CD4-positive, alpha-beta T cell treated with Interleukin-12 subunit alpha and Interleukin-12 subunit beta, for 1 hour (primary cell): ENCODE data around the gene LRP4.

ENCODE experiments used
- DNase-seq: peaks from one replicate; pipeline ENCODE4 v3.0.0-alpha.2; 2020

The LRP4 gene

DNA sequence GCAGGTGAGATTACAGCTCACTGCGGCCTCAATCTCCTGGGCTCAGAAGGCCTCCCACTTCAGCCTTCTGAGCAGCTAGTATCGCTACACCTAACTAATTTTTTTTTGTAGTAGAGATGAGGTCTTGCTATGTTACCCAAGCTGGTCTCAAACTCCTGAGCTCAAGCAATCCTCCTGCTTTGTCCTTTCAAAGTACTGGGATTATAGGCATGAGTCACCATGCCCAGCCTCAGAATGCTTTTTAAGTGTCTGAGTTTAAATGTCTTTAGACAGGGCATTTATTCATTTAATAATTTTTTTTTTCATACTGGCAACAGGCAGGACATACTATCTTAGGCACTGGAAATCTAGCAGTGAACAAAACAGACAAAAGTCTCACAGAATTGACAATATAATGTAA is 27.7 kb downstream of the LRP4 start:
- DNase-seq: no peak

DNA sequence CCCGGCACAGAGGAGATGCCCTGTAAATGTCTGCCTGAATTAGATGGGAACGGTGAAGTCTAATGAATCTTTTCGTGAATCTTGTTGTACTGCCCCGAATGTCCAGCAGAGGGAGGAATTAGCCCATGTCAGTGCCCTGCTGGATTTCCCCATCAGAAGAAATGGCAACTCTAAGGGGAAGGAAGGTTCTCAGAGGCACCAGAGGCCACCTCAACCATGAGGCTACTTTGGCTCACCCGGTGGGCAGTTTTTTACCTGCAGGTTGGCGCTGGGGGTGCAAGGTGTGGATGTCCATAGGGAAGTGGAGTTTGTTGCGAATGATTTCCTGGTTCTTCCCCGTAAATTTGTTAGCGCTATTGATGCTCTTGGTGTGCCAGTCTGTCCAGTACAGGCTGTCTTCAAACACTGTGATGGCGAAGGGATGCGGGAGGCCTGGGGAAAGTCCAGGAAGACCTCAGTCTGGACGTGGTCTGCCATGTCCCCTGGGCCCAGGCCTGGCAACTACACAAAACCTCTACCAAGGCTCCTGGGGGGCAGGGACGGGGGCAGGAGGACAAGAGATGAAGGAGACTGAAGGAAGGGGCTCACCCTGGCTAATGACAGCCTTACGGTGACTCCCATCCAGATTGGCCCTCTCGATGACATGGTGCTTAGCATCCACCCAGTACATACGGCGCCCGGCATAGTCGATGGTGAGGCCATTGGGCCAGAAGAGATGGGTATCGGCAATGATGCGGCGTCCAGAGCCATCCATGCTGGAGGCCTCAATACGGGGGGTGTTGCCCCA is 28.5 kb downstream of the LRP4 start:
- DNase-seq: peak; percentile 75

DNA sequence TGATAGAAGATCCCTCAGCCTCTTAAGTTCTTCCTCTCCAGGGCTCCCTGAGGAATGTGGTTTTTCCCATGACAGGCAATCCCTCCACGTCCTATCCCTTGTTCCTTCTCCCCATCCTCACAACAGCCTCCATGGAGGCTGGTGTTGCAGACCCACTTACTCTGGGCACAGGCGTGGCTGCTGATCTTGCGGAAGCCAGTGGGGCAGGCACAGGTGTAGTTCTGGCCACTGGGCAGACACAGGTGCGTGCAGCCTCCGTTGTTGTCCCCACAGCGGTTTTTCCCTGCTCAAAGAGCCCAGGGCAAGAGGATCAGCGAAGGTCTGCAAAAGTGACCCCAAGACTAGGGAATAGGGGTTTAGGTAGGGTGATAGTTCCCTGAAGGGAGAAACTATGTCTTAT is 29.1 kb downstream of the LRP4 start:
- no peak for DNase-seq

DNA sequence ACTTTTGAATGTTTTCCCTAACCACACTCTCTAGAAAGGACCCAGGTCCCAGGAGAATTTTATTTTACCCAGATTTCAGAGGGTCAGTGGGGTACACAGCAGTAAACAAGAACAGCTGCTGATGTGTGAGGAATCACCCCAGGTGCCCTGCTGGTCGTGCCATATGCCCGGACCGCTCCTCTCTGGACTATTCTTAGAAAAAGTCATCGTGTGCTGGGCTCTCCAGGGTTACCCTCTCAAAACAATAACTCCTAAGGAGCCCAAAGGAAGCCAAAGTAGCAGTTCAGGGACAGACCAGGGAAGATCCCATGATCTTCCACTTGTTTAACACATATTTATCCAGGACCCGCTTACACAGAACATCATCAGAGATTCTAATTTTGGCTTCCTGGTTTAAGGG is 29.7 kb downstream of the LRP4 start:
- no peak for DNase-seq

DNA sequence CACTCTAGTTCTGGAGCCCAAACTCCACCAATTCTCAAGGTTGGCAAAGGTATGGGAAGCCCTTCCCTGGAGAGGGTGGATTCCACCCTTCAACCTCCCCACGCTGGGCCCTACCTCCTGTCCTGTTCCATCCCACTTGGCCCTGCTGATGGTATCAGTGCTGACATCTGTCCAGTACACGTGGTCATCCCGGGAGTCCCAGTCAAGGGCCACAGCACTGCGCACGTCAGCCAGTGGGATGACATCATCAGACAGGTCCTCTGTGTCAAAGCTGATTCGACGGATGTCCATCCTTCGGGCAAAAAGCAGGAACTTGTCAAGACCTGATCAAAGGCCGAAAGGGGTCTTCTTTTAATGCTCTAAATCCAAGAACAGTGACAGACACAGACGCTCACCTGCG is 32.1 kb downstream of the LRP4 start:
- no peak for DNase-seq

DNA sequence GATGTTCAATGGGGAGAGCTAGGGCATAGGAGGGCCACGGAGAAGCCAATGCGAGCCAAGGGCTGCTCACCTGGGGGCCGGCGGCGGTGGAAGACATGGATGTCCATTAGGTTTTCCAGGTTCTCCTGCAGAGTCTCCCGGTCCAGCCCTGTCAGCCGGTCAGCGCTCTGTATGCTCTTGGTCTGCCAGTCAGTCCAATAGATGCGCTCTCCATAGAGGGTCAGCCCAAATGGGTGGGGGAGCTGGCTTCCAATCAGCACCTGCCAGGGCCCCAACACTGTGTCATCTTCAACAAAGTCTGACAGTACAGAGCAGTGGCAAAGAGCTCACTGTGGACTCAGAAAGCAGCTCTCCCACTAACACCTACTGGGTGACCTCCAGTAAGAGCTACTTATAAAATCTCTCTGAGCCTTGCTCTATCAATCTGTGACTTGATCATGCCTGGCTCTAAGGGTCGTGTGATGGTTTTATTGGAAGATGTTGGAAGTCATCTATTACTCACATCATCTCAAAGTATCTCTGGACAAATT is 39.2 kb downstream of the LRP4 start:
- no peak for DNase-seq

DNA sequence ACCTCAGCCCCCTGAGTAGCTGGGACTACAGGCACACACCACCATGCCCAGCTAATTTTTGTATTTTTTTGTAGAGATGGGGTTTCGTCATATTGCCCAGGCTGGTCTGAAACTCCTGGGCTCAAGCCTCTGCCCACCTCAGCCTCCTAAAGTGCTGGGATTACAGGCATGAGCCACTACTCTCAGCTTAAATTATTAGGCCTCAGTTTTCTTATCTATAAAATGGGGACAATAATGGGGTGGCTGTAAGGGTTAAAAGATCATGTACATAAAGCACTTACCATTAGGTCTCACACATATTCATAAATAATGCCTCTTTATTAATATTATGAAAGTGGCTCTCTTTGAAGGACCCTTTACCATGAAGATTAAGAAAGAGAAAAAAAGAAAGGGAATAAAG is 40.8 kb downstream of the LRP4 start:
- DNase-seq: no peak

DNA sequence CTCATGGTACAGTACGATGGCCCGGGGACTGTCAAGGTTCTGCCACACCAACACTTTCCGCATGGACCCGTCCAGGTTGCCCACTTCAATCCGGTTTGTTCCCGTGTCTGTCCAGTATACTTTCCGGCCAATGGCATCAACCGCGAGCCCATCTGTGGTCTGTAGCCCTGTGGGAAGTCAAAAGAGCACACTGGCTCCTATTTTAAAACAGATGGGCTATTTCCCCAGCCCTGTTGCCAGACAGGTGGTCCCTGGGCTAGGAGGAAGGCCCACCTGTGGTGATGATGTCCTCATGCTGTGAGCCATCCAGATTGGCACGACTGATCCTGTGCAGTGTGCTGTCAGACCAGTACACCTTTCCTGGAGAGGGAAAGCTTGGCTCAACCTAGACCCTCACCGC is 41.9 kb downstream of the LRP4 start:
- DNase-seq: no peak

DNA sequence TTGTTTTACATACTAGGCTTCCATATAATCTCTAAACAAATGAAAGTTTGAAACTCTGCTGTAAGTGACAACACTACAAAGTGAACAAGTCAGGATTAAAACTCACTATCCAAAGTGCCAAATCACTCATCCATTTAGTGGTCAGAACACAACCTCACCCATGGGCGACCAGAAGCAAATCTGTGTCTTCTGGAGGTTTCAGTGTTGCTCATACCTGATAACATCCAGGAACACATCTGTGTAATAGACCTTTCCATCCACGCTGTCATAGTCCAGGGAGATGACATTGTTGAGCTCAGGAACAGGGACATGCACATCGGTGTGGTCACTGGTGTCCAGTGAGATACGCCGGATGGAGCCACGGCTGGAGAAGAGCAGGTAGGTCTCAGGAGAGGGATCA is 43.8 kb downstream of the LRP4 start:
- no peak for DNase-seq

DNA sequence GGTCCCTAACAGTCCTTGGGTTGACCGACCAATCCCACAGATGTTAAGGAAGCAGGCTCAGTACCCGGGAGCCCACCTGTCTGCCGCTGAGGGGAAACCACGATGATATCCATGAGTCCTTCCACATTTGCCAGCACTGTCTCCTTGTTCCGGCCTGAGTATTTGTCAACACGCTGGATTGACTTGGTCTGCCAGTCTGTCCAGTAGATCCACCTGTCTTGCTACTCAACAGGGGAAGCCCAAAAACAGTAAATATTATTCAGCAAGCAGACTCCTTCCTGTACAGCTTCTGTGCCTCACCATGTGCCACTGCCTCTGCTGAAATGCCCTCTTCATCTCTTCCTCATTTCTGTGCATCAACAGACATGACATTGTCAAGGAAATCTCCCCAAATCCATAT is 49.4 kb downstream of the LRP4 start:
- no peak for DNase-seq

DNA sequence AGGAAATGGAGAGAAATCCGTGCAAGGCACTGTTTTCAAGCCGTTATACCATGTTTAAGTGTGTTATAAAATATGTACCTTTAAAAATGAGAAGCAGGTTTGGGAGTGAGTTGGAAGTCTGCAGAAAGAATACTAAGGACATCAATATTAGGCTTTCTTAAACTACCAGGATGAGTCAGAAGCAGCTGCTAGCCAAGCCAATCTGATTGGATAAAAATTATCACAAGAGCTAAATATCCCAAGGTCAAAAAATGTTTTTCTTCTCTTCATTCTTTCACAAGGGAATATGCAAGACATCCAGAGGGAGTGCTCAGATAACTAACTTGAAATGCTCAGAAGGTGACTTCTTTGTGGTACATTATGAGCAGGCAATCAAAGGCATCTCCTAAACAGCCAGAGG is 53.0 kb downstream of the LRP4 start:
- DNase-seq: no peak

DNA sequence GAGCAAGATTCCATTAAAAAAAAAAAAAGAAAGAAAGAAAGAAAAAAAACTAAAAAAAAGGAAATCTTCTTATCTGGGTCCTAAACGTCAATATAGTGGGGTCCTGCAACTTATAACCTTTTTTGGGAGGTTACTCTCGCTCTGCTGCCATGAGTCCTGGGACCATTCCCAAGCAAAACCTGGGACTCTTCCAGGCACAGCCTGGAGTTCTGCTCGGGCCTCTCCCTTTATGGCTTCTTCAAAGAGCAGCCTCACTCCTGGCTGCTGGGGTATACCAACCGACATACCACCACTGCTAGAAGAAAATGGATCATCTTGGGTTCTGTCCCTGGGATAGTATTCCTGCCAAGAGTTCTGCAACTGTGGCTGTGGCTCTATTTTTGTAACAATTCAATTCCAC is 58.1 kb downstream of the LRP4 start:
- no peak for DNase-seq

DNA sequence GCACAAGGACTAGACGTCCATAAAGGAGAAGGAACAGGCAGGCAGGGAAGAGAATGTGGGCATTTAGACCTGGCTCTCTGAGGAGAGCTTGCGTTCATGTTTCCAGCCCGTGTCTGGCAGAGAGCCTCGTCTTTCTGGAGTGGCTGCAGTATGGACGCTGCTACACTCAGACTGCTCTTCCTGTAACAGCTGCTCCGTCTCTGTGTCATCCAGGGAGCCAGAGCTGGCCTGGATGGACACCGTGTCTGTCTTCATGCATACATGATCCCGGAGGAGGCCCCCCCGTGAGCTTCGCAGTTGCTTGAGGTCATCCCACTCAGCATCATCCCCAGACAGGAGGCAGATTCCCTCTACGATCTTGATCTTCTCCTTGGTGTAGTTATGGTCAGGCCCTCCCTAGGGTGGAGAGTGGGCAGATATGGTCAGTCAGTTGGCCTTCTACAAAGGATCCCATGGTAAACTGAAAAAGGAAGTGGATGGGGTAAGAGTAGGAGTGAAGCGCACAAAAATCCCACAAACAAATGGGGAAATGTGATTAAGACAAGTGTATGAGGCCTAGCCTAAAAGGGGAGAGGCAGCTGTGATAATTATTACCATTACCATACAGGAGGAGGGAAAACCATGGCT is 59.3 kb downstream of the LRP4 start:
- DNase-seq: no peak

DNA sequence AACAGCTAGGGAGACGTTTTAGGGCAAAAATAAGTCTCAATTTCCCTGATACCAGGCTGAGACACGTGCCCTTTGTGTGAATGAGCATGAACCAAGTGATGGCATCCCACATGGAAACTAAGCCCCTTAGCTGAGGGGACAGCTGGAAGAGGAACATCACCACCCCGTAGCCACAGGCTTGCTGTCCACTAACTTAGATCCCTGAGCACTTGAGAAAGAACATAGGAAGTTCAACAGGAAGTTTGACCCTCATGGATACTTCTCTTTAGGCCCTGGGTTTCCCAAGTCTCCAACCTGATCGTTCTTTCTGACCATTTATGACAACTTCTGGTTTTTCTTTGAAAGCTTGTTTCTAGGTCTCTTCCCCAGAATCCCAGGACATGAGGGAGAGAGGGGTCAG is 60.7 kb downstream of the LRP4 start:
- DNase-seq: no peak

DNA sequence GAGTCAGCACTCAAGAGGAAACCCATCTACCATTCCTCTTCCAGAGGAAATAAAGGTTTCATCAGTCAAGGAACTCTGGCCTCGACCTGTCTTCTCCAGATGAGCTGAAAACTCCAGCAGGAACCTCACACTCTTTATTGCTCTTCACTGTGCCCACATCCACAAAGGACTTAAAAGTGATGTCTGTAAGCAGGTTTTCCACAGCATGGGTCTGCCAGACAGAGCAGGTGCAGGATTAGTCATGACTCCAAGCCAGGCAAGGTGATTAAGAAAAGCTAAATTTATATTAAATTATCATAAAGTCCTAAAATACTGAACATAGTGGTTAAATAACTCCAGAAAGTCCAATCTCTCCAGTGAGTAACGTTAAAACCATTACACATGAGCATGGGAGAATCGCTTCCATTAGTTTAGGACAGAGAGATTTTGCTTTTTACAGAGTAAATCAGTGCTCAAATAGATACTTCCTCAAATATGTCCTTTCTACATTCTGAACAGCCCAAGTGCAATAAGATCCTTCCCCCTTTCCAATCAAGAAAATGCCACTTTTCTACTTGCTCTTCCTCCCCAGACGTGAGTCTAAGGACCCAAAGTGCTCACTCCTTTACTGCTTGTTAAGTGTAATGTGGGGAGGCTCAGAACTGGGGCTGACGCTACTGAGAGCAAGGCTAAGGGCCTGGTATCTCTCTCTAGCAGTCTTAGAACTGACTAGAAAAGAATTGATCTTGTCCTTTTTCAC is 61.6 kb downstream of the LRP4 start:
- DNase-seq: no peak

DNA sequence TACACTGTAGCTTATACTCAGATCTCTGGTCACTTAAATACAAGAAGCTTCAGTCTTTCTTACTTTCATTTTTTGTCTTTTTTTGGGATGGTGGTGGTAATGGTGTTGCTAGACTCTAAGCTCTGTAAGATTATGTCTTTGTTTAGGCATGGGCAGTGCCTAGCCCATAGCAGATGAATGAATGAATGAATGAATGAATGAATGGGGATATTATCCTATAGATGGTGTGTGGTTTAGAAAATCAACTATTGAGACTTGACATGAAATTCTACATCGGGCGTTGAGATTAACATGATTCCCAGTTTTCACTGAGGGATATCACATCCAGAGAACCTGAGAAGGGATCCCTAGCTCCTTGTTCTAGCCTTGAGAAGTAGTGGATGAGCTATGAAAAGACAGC is 62.5 kb downstream of the LRP4 start:
- no peak for DNase-seq

DNA sequence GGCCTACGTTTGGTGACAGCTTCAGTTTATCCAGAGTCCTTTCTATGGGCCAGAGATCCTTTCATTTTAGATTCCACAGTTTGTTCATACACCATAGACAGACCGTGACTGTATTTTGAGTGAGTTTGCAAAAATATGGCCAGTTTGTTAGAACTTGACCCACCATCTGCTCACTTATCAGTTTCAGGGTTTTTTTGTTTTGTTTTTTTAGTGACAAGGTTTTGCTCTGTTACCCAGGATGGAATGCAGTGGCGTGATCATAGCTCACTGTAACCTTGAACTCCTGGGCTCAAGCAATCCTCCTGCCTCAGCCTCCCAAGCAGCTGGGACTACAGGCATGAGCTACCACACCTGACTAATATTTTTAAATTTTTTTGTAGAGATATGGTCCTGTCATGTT is 63.2 kb downstream of the LRP4 start:
- DNase-seq: no peak

DNA sequence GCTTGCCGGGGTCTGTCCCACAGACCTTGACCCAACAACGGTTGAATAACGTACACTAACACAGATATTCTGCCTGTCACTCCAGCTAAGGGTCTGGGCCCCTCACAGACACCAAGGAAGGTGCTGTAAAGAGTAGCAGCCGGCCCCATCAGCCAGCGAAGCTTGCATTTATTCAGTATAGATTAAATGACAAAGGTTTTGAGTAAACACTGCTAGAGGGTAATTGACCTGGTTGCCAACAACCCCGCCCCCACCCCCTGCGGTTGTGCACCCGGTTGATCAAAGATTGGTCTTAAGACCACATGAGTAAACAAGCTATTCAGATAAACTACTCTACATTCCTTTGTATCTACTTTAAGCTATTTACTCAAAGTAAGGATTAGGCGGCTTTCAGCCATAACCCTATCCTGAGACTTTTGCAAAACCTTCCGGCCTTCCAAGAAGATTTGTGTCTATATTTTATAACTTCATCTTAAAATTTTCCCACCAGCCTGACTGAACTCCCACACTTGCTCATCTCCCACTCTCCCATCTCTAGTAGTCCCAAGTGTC is 67.4 kb downstream of the LRP4 start:
- DNase-seq: no peak

DNA sequence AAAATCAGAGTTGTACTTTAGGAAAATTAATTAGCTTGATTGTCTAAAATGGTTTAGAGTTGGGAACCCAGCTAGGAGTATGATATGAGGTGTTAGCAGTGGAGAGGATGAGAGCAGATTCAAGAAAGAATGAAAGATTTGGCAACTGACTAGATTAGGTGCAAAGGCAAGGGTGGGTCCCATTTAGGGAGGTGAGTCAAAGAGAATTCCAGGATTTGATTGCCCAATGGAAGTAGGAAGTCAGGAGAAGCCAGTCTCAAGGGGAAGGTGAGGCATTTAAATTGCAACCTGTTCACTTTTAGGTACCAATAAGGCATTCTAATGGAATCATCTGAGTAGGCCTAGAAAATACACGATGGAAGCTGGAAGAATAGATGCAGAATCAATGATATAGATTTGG is 68.7 kb downstream of the LRP4 start:
- DNase-seq: no peak

DNA sequence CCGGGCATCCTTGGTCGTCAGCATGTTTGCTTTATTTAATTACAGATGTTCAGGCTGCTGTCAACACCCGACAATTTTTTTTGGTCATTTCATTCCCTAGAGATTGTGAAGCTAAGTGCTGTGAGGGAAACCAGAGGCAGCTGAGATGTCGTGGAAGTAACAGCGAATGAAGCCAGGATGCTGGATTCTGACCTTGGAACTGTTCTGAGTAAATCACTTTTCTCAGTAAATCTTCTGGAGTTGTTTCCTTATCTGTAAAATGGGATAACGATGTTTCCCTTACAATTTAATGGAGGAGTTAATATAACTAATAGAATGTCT is 71.9 kb downstream of the LRP4 start:
- no peak for DNase-seq

DNA sequence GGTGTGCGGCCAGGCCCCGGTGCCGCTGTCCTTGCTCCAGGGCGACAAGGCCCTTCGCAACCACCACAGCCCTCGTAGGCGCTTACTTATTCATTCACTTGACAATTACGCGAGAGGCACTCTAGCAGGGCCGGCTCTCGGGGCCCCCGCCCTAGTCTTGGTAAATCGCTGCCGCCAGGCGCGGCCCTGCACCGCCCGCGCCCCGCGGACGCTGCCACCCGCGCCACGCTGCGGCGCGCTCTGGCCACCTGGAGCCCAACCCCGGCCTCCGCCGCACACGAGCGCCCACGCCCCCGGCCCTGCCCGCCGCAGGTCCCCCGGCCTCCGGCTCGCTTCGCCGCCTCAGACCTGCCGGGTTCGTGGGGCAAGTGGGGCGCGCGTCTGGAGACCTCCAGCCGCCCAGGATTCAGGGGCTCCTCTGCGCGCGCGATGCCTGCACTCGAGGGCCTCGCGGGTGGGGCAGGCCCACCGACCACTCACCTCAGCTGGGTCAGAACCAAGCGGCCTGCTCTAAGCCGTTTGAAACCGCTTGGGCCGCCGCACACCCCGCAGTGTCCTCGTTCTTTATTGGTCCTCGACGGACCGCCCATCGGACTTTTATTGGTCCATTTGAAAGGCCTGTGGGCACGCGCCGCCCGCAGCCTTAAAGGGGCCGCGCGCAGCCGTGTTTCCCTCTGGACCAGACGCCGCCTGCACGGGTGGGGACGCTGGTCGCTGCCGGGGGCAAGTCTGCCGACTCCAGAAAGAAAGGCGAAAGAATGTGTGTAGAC is 72.4 kb downstream of the LRP4 start, which contains the start of gene CKAP5:
Gene CKAP5, minus strand, starts transcription at position 541 of the 770 bp plus-strand sequence. CDS start 25,049 bp downstream, outside the sequence.
- DNase-seq: peak; percentile 88

DNA sequence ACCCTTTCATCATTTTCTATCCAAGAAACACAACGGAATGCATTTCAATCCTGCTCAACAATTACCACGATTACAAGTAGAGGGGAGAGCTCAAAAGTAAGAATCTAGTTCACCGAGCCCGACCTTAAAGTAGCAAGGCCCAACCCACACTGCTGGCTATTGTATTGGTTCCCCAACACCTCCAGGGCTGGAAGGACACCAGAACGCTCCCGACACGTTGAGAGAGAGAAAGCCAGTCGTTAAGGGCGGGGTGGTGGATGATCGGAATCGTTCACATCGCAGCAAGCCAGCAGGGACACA is 73.0 kb downstream of the LRP4 start:
- DNase-seq: no peak

DNA sequence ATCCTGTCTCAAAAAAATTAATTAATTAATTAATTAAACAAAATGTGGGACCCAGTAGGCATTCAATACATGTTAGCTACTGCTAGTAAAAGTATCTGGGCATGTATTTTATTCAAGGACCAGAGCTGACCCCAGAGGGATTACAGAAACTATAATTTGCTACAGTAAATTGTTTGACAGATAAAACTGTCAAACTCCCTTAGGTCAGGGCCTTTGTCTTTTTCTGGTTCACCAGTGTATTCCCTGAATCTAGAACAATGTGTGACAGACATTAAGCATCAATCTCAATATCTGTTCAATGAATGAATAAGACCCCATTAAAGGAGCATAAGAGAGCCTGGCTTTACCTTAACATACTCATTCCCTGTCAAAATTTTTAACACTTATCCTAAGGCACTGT is 78.2 kb downstream of the LRP4 start:
- DNase-seq: no peak
